NCI-H187 treated with DMSO at 0.1 percent for 48 hours (cell line): Measurements from ENCODE around the gene PATJ.
"Not testable (repeated sequence)": the region's sequence is repeated elsewhere in the genome, so short reads cannot be mapped to it uniquely, and the experiment has no call there.

Experiments used
- DNase-seq: peaks from one replicate; lab custom pipeline; 2025; lab: John Stamatoyannopoulos, UW

The PATJ gene

DNA sequence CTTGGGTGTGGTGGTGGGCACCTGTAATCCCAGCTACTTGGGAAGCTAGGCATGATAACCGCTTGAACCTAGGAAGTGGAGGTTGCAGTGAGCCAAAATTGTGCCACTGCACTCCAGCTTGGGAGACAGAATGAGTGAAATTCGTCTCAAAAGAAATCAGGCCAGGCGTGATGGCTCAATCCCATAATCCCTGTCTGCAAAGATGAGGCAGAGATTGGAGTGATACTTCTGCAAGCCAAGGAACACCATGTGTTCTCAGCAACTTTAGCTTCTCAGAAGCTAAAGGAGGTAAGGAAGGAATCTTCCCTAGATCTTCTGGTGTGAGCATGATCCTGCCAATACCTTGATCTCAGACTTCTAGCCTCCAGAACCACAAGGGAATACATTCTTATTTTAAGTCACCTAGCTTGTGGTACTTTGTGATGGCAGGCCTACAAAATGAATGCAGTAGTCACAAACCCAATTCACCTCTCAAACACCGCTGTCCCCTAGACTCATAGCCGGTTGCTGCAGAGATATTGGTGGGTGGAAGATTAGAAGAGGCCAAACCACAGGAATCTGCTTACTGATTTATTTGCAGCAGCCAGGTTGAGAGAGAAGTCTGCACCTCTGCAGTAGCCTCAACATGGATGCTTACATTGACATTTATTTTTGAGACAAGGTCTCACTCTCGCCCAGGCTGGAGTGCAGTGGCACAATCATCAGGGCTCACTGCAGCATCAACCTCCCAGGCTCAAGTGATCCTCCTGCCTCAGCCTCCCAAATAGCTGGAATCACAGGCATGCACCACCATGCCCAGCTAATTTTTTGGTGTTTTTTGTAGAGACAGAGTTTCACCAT, 471.0 kb downstream of the PATJ start:
- no peak for DNase-seq

DNA sequence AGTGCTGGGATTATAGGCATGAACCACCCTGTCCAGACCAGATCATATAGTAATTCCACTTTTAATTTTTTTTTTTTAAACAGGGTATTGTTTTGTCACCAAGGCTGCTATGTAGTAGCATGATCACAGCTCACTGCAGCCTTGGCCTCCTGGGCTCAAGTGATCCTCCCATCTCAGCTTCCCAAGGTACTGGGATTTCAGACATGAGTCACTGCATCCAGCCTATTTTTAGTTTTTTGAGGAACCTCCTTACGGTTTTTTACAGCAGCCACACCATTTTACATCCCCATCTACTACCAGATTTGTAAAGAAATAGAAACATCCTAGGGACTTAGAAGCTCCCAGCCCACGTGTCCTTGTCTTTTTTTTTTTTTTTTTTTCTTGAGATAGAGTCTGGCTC, 476.3 kb downstream of the PATJ start:
- no peak for DNase-seq

DNA sequence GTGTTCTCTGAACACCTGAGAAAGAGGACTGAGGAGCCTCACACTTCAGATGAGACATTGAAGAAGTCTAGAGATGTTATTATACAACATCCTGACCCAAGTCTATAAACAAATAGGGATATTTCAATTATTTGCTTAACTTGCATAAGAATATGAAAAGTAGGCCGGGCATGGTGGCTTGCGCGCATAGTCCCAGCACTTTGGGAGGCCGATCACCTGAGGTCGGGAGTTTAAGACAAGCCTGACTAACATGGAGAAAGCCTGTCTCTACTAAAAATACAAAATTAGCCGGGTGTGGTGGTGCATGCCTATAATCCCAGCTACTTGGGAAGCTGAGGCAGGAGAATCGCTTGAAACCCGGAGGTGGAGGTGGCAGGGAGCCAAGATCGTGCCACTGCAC, 478.2 kb downstream of the PATJ start:
- not testable (repeated sequence) for DNase-seq

DNA sequence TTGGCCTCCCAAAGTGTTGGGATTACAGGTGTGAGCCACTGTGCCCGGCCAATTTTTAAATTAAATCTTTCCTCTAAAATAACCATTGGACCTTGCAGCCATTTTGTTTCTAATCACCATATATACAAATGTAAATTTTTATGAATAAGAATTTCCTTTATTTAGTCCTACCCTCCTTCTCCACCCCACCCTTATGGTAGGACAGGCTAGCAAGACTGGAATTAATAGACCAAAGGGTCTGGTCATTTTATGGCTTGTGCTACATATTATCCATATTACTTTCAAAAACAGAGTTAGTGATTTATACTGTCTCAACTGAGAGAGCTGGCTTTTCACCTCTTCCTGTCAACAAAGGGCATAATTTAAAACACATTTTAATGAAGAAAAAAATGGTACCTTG, 478.9 kb downstream of the PATJ start:
- DNase-seq, result no peak

DNA sequence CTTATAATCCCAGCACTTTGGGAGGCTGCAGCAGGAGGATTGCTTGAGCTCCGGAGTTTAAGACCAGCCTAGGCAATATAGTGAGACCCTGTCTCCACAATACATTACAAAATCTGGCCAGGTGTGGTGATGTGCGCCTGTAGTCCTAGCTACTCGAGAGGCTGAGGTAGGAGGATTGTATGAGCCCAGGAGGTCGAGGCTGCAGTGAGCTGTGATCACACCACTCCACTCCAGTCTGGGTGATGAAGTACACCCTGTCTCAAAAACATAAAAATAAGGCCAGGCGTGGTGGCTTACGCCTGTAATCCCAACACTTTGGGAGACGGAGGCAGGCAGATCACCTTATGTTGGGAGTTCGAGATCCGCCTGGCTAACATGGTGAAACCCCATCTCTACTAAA, 480.0 kb downstream of the PATJ start:
- no peak for DNase-seq

DNA sequence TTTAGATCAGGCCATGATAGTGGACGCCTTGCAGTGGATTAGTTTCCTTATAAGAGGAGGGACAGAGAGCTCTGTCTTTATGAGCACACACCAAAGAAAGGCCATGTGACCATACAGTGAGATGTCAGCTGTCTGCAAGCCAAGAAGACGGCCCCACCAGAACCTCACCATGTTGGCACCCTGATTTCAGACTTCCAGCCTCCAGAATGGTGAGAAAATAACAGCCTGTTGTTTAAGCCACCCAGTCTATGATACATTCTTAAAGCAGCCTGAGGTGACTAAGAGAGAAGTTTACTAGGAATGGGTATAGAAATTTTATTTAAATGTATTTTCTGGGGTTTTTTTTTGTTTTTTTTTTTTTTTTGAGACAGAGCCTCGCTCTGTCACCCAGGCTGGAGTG, 481.9 kb downstream of the PATJ start:
- no peak for DNase-seq

DNA sequence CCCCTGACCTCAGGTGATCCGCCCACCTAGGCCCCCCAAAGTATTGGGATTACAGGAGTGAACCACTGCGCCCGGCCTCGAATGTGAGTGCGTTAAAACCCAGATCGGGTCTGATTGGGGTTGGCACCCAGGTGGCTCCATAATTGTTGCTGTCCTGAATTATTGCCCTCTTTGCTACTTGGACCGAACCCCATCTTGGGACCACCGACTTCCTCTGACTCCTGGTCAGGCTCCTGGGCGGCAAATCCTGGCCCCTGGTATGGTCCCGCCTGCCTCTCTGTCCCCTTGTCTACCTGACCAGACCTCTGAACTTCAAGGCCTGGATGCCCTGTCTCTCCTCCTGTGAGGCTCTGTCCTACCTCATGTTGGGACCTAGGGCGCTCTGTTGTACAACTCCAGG, 485.2 kb downstream of the PATJ start:
- DNase-seq, result no peak
